GM18858 (cell line): ENCODE data around the gene LAPTM4A.

Experiments used
- ATAC-seq: cut with Tn5 transposase; IDR thresholded peaks from one replicate; pipeline ENCODE4 v1.9.1; 2021; ENCODE audit not compliant: unreplicated experiment

The LAPTM4A gene

GRCh38 chr2:19989667-19990415 is 61.6 kb downstream of the LAPTM4A start, which contains the start of gene WDR35:
TSS of gene WDR35 (minus strand) at chr2:19990105. CDS start at chr2:19990015, 90 bp downstream.
- ATAC-seq, result peak; percentile 83

- no peak for ATAC-seq
These were observed 62.1 kb downstream of the LAPTM4A start for GRCh38 chr2:19989342-19989666.

GRCh38 chr2:19988600-19988999 is 62.8 kb downstream of the LAPTM4A start:
- ATAC-seq, result no peak

GRCh38 chr2:19987936-19988335 is 63.5 kb downstream of the LAPTM4A start:
- peak; percentile 79 for ATAC-seq
